Transverse colon (tissue), 4 donors: ENCODE results near the gene FAIM2. TPM values are rescaled to one million over a fixed set of nuclear protein-coding genes. Genes with fewer than 3 reads are reported as not detected.
A peak's percentile ranks its signal among the peaks of the same experiment; 100 is the strongest.

ENCODE experiments used
- DNase-seq: peaks from one replicate; pipeline ENCODE4 v3.0.0-alpha.2; 2019
- H3K27ac ChIP-seq, 4 donors: fragments of 200-600 bp; sonication (generic); 2 replicates each; pipeline ENCODE4 v1.5.1; 2016 to 2018; ENCODE audit warnings: inconsistent platforms in 4 of 4
- H3K27me3 ChIP-seq: fragments of 200-600 bp; sonication (generic); 2 replicates; pipeline ENCODE4 v1.5.1; 2017; ENCODE audit warnings: inconsistent platforms
- H3K36me3 ChIP-seq, 4 donors: fragments of 200-600 bp; sonication (generic); 2 replicates each; pipeline ENCODE4 v1.5.1; 2017 to 2019; ENCODE audit warnings: inconsistent platforms in 4 of 4
- H3K4me1 ChIP-seq, 4 donors: fragments of 200-600 bp; sonication (generic); 2 replicates each; pipeline ENCODE4 v1.5.1; 2017 to 2020; ENCODE audit warnings: inconsistent platforms in 4 of 4
- H3K4me3 ChIP-seq, 4 donors: fragments of 200-600 bp; sonication (generic); 1 replicate in 1 of 4; 2 replicates in 3 of 4; pipeline versions ENCODE4 v1.5.1 to v1.6.1; 2017 to 2019; ENCODE audit warnings: inconsistent platforms in 4 of 4
- H3K9me3 ChIP-seq, 2 donors: fragments of 200-600 bp; sonication (generic); 2 replicates each; pipeline ENCODE4 v1.5.1; 2017 to 2019; ENCODE audit warnings: inconsistent platforms in 2 of 2
- EP300 ChIP-seq: sonication (generic); formaldehyde crosslinking; IDR thresholded peaks from one replicate; pipeline ENCODE4 v1.6.1; 2017; ENCODE audit warnings: antibody characterized with exemption, low read depth
- POLR2A ChIP-seq: fragments of 450-650 bp; IDR thresholded peaks from one replicate; pipeline ENCODE4 v1.6.1; 2016; ENCODE audit warnings: antibody characterized with exemption, mild to moderate bottlenecking, moderate library complexity
- POLR2AphosphoS5 ChIP-seq, 3 donors: sonication (generic); formaldehyde crosslinking; IDR thresholded peaks; one replicate each; pipeline ENCODE4 v1.6.1; 2016; ENCODE audit warnings: antibody characterized with exemption in 3 of 3
- WGBS, 2 donors: methylation state at CpG; one replicate each; pipeline ENCODE4 v1.1.5; 2018; ENCODE audit warnings: low coverage in 1 of 2; 5-methylcytosine and 5-hydroxymethylcytosine counted together
- in situ Hi-C, 4 donors: fragments of 200-750 bp; cut with MboI; loops; one replicate each; pipeline versions ENCODE4 v1.15.0 to v1.15.1; 2017; ENCODE audit warnings: low sequenced_read_pairs in 3 of 4, low pct_ligation_motif_present in 1 of 4, low pct_unique_long_range_greater_than_20kb in 1 of 4
- intact Hi-C: fragments of 100-400 bp; cut with DNase I; formaldehyde crosslinking; loops from one replicate; pipeline ENCODE4 v1.15.1; 2023; ENCODE audit warnings: low total_unique reads
- total RNA-seq, 4 donors: library from RNA; depleted of rRNA; stranded (reverse); fragments of >200 nt; gene quantifications; one replicate each; pipeline ENCODE4 v1.1.0, GENCODE V29; 2016
- TF ChIP-seq, protein P1 (sequence below), 5 experiments: fragments of 200-600 bp in 3 of 5; fragments of 450-650 bp in 2 of 5; sonication (generic) in 3 of 5; IDR thresholded peaks; 1 replicate in 2 of 5; 2 replicates in 3 of 5; pipeline ENCODE4 v1.5.1; 2016 to 2017; ENCODE audit warnings: antibody characterized with exemption in 5 of 5, inconsistent platforms in 3 of 5, mild to moderate bottlenecking in 2 of 5, moderate library complexity in 1 of 5

FAIM2 gene
- total RNA-seq, 4 donors from 2014 or later = 1.5 to 2.8 (median 2.5) TPM

GRCh38 chr12:49907352-49907751, 3.7 kb upstream of the FAIM2 start:
- 80% methylated on average over 1 of the region's 1 CpG; no CpG with 5 or more reads in 1 of the 2 donors for WGBS, 2 donors

GRCh38 chr12:49905718-49906314, 2.1 kb upstream of the FAIM2 start:
- Histone ChIP-seq H3K4me1 (peaks cover 0 to 7% (median 6%) of the 10 kb centered on the region in 4 donors), H3K4me3 (no peak overlapping the region), H3K9me3 (no peaks in the 10 kb centered on the region), H3K27ac (no peak overlapping the region), H3K27me3 (peaks cover 11% of the 10 kb centered on the region), H3K36me3 (no peaks in the 10 kb centered on the region)
- DNase-seq = no peak
- in situ Hi-C loops (no loop called here), intact Hi-C loops (no loop called here)
- WGBS, 2 donors = 88 to 100% methylated on average over 2 to 7 of the region's 7 CpGs
- TF ChIP-seq, protein P1, sequence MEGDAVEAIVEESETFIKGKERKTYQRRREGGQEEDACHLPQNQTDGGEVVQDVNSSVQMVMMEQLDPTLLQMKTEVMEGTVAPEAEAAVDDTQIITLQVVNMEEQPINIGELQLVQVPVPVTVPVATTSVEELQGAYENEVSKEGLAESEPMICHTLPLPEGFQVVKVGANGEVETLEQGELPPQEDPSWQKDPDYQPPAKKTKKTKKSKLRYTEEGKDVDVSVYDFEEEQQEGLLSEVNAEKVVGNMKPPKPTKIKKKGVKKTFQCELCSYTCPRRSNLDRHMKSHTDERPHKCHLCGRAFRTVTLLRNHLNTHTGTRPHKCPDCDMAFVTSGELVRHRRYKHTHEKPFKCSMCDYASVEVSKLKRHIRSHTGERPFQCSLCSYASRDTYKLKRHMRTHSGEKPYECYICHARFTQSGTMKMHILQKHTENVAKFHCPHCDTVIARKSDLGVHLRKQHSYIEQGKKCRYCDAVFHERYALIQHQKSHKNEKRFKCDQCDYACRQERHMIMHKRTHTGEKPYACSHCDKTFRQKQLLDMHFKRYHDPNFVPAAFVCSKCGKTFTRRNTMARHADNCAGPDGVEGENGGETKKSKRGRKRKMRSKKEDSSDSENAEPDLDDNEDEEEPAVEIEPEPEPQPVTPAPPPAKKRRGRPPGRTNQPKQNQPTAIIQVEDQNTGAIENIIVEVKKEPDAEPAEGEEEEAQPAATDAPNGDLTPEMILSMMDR (IDR thresholded peaks at IDR 0.05) = no peak
- no peak for TF ChIP-seq POLR2A
- TF ChIP-seq EP300 = no peak
- TF ChIP-seq POLR2AphosphoS5 (IDR thresholded peaks at IDR 0.05) = no peak

More at GRCh38 chr12:49907352-49907751, 3.7 kb upstream of the FAIM2 start:
- intact Hi-C loops = no loop called here
- TF ChIP-seq, protein P1 (IDR thresholded peaks at IDR 0.05) = no peak
- TF ChIP-seq POLR2AphosphoS5 (IDR thresholded peaks at IDR 0.05) (no peak), POLR2A (no peak), EP300 (no peak)
- H3K4me3 ChIP-seq = no peak overlapping the region
- peaks cover 11% of the 10 kb centered on the region for H3K27me3 ChIP-seq
- no peaks in the 10 kb centered on the region for H3K9me3 ChIP-seq
- no peak for DNase-seq
- H3K36me3 ChIP-seq = no peaks in the 10 kb centered on the region
- peaks cover 0 to 7% (median 6%) of the 10 kb centered on the region in 4 donors for H3K4me1 ChIP-seq
- in situ Hi-C loops = no loop called here
- no peak overlapping the region for H3K27ac ChIP-seq

DNA sequence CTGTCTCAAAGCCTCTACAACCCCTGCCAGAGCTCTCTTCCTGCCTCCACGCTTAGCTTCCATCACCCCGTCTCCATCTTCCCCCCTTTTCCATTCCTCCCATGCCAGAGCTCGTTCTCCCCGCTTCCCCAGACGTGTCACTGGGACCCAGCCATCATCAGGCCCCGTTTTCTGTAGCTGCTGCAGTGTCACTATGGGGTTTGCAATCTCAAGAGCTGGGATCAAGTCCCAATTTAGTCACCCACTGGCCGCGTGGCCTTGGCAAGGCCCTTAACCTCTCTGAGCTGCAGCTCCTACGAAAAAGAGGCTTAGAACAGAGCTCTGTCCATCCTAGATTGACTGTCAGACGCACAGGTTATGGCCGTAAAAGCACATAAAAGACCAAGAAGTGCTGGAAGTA, 901 bp upstream of the FAIM2 start:
- no peaks in the 10 kb centered on the region for H3K36me3 ChIP-seq
- TF ChIP-seq EP300 (no peak), POLR2AphosphoS5 (IDR thresholded peaks at IDR 0.05) (no peak), POLR2A (no peak)
- TF ChIP-seq, protein P1 (IDR thresholded peaks at IDR 0.05) = no peak
- H3K27ac ChIP-seq = peak overlapping the region in 3 of 4 donors; percentile 0 to 46 (median 36)
- DNase-seq = no peak
- in situ Hi-C loops (no loop called here), intact Hi-C loops (no loop called here)
- H3K4me1 ChIP-seq = peaks cover 0 to 7% (median 6%) of the 10 kb centered on the region in 4 donors
- WGBS, 2 donors = 82 to 89% methylated on average over 6 to 11 of the region's 11 CpGs
- no peak overlapping the region for H3K4me3 ChIP-seq
- no peaks in the 10 kb centered on the region for H3K9me3 ChIP-seq
- peaks cover 11% of the 10 kb centered on the region for H3K27me3 ChIP-seq

DNA sequence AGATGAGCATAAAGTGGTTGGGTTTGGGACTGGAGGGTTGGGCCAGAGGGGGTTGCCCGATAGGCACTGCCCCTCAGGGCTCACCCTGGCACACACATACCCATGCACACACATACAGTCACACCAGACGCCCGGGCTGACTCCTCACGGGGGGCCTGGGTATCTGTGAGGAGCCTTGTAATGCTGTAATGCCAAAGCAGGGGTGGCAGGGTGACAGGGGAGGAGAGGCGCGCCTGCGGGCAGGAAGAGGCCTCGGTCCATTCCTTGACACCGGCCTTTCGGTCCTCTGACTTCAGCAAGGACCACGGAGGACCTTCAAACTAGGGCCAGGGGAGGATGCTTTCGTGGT, 375 bp downstream of the FAIM2 start:
- Histone ChIP-seq H3K4me1 (peaks cover 0 to 7% (median 6%) of the 10 kb centered on the region in 4 donors), H3K9me3 (no peaks in the 10 kb centered on the region), H3K36me3 (no peaks in the 10 kb centered on the region), H3K4me3 (peak overlapping the region in 2 of 4 donors; percentile 29 to 45), H3K27me3 (peaks cover 11% of the 10 kb centered on the region), H3K27ac (peak overlapping the region in 2 of 4 donors; percentile 36 to 46)
- in situ Hi-C loops (no loop called here), intact Hi-C loops (no loop called here)
- TF ChIP-seq, protein P1 (IDR thresholded peaks at IDR 0.05) = no peak
- no peak for TF ChIP-seq POLR2AphosphoS5 (IDR thresholded peaks at IDR 0.05)
- TF ChIP-seq EP300 = no peak
- TF ChIP-seq POLR2A = no peak
- 66% methylated on average over 12 of the region's 12 CpGs; no CpG with 5 or more reads in 1 of the 2 donors for WGBS, 2 donors
- no peak for DNase-seq
